K562 (cell line): Measurements from ENCODE around the gene SLC39A9.

Experiments
- CHD4 ChIP-seq: fragments of 200-600 bp; sonication (generic); IDR thresholded peaks from 3 replicates; pipeline ENCODE4 v1.6.1; 2012; ENCODE audit warnings: low read depth, mild to moderate bottlenecking, mixed read lengths, low read length, inconsistent platforms; ENCODE audit not compliant: insufficient read depth, insufficient replicate concordance, poor library complexity, severe bottlenecking
- FOS ChIP-seq: IDR thresholded peaks from 3 replicates; pipeline ENCODE4 v1.6.1; 2011; ENCODE audit not compliant: insufficient read length; ENCODE audit errors: extremely low read depth
- FUS ChIP-seq: fragments of 200-400 bp; formaldehyde crosslinking; optimal IDR thresholded peaks from 2 replicates; pipeline ENCODE3; 2017; ENCODE audit warnings: low read depth, low read length
- MYC ChIP-seq, 2 experiments: fragments of 250-450 bp in 1 of 2; sonication (Bioruptor Pico) in 1 of 2; IDR thresholded peaks; 2 replicates each; pipeline versions ENCODE4 v1.5.1 to v1.6.1; 2012 to 2021; ENCODE audit warnings: low read depth in 2 of 2, borderline replicate concordance in 1 of 2, improper control_type of control experiment in 1 of 2, low read length in 1 of 2, mild to moderate bottlenecking in 1 of 2, moderate library complexity in 1 of 2
- PML ChIP-seq: IDR thresholded peaks from 2 replicates; pipeline ENCODE4 v1.6.1; 2012; ENCODE audit warnings: low read length, inconsistent platforms
- RAD51 ChIP-seq: fragments of 450-650 bp; IDR thresholded peaks from 2 replicates; pipeline ENCODE4 v1.7.1; 2016; ENCODE audit warnings: low read depth, mild to moderate bottlenecking, borderline replicate concordance
- TCF7 ChIP-seq: sonication (generic); IDR thresholded peaks from 2 replicates; pipeline ENCODE4 v1.6.1; 2016; ENCODE audit warnings: antibody characterized with exemption, borderline replicate concordance
- ZNF12 ChIP-seq: sonication (generic); formaldehyde crosslinking; IDR thresholded peaks from 2 replicates; pipeline ENCODE4 v1.4.0; 2020; ENCODE audit warnings: mild to moderate bottlenecking, missing genetic modification reagents
- ZNF583 ChIP-seq: fragments of 250-450 bp; sonication (Bioruptor Pico); IDR thresholded peaks from 2 replicates; pipeline ENCODE4 v1.4.0; 2020
- ZNF766 ChIP-seq: fragments of 200-800 bp; sonication (Bioruptor generic); conservative IDR thresholded peaks from 2 replicates; pipeline ENCODE4 v1.6.1; 2016; ENCODE audit warnings: missing genetic modification characterization, missing compliant biosample characterization

GRCh38 chr14:69487771-69488170 lies 89.3 kb downstream of the SLC39A9 start:
- TF ChIP-seq ZNF12 (no peak), FOS (no peak), ZNF766 (CRISPR knock-in tag) (no peak), ZNF583 (CRISPR knock-in tag) (no peak), RAD51 (no peak), TCF7 (no peak), CHD4 (no peak), PML (no peak), FUS (no peak), MYC (IDR thresholded peaks at IDR 0.05; ENCODE audit: low read depth, low read length) (no peak), MYC (CRISPR knock-in tag; IDR thresholded peaks at IDR 0.05; ENCODE audit: borderline replicate concordance, low read depth) (no peak)
